Measurements from ENCODE around the gene ECSCR. TPM values are rescaled to one million over a fixed set of nuclear protein-coding genes. Genes with fewer than 3 reads are reported as not detected.
"Not testable (repeated sequence)": the region's sequence is repeated elsewhere in the genome, so short reads cannot be mapped to it uniquely, and the experiment has no call there.

Gene ECSCR
- polyA plus RNA-seq, 6 donors from 2014 or later, result not detected

DNA sequence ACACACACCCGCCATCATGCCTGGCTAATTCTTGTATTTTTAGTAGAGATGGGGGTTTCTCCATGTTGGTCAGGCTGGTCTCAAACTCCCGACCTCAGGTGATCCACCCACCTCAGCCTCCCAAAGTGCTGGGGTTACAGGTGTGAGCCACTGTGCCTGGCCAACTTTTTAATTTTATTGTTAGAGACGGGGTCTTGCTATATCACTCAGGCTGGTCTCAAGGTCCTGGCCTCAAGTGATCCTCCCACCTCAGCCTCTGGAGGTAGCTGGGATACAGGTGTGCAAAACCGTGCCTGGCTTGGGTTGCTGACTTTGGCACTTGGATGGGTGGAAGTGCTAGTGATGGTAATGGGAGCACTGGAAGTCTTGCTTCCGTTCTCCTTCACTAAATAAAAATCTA, 53.4 kb downstream of the ECSCR start:
- H3K4me3 Mint-ChIP-seq; H3K9me3 Mint-ChIP-seq; ATAC-seq (ENCODE audit: low read depth in 2 of 2); H3K27me3 Mint-ChIP-seq; DNase-seq; H3K27ac Mint-ChIP-seq: not testable (repeated sequence)
- Mint-ChIP-seq H3K36me3 (peaks cover 0 to 13% of the 10 kb centered on the region in 2 donors), H3K4me1 (peaks cover 16 to 33% (median 26%) of the 10 kb centered on the region in 3 donors)

DNA sequence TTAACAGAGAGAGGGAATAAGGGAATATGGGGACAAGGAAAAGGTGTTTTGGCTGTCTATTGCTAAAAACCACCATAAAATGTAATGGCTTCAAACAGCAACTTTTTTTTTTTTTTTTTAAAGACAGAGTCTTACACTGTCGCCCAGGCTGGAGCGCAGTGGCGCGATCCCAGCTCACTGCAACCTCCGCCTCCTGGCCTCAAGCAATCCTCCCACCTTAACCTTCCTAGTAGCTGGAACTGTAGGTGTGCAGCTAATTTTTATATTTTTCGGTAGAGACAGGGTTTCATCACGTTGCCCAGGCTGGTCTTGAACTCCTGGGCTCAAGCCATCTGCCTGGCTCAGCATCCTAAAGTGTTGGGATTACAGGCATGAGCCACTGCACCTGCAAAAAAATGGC, 54.4 kb downstream of the ECSCR start:
- Mint-ChIP-seq H3K36me3 (peaks cover 0 to 6% of the 10 kb centered on the region in 2 donors), H3K9me3 (peaks cover 0 to 2% (median 0%) of the 10 kb centered on the region in 7 donors), H3K4me3 (peak overlapping the region in 4 of 8 donors; percentile 2 to 78 (median 28)), H3K4me1 (peaks cover 25 to 43% (median 35%) of the 10 kb centered on the region in 3 donors), H3K27me3 (no peaks in the 10 kb centered on the region), H3K27ac (peak overlapping the region; percentile 37 to 94 (median 74))
- DNase-seq (no peak), ATAC-seq (ENCODE audit: low read depth in 2 of 2) (no peak)

DNA sequence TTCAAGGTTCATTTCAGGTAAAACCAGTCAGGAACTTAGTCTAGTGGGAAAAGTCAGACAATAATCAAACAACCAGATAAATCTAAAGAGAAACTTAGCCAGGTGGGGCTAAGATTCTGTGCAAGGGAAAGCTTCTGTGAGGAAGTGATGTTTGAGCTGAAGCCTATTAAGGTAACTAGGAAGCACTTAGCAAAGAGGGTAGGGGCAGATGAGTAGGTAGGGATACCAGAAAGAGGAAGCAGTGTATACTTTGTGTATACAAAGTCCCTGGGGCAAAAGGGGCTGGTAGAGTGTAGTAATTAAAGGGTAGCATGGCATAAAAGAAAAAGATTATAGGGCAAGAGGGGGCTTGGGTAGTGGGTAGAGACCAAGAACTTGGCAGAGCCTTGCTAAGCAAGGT, 55.0 kb downstream of the ECSCR start:
- DNase-seq (peak; percentile 69), ATAC-seq (ENCODE audit: low read depth in 2 of 2) (peak; percentile 54 to 56)
- Mint-ChIP-seq H3K9me3 (peaks cover 0 to 2% (median 0%) of the 10 kb centered on the region in 7 donors), H3K27me3 (no peaks in the 10 kb centered on the region), H3K4me3 (peak overlapping the region in 7 of 8 donors; percentile 2 to 78 (median 49)), H3K36me3 (no peaks in the 10 kb centered on the region), H3K4me1 (peaks cover 32 to 49% (median 42%) of the 10 kb centered on the region in 3 donors), H3K27ac (peak overlapping the region; percentile 0 to 94 (median 72))

DNA sequence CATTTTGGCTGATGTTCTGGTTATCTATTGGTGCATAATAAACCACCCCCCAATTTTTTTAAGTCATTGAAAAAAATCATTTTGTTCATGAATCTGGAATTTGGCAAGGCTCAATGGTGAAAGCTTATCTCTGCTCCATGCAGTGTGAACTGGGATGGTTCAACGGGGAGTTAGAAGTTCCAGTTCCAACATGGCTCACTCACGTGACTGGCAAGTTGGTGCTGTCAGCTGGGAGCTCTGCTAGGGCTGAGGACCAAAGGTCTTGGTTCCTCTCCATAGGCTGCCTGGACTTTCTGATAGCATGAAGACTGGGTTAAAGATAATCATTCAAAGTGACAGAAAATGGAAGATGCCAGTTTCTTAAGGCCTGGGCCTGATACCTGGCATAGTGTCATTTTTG, 55.6 kb downstream of the ECSCR start:
- Mint-ChIP-seq H3K36me3 (no peaks in the 10 kb centered on the region), H3K27ac (peak overlapping the region; percentile 0 to 94 (median 72)), H3K4me3 (peak overlapping the region in 4 of 8 donors; percentile 25 to 78 (median 63)), H3K27me3 (no peaks in the 10 kb centered on the region), H3K4me1 (peaks cover 33 to 52% (median 44%) of the 10 kb centered on the region in 3 donors), H3K9me3 (peaks cover 0 to 2% (median 0%) of the 10 kb centered on the region in 7 donors)
- DNase-seq (no peak), ATAC-seq (ENCODE audit: low read depth in 2 of 2) (no peak)

DNA sequence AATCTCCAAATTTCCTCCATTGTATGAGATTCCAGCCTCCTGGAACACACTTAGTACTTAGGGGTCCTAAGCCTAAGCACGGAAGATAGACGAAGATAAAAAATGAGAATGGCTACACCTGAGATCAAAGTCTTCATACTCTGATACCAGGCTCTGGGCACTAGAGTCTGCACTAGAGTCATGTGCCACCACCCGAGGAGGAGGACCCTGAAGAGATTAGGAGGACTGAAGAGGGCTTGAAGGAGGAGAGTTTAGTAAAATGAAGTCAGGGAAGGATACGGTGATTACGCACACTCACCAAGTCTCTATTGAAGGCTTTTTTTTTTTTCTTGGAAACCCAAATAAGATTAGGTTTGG, 58.1 kb downstream of the ECSCR start:
- H3K4me3 Mint-ChIP-seq, result peak overlapping the region; percentile 80 to 97 (median 92)
- H3K27me3 Mint-ChIP-seq, result no peaks in the 10 kb centered on the region
- peaks cover 33 to 52% (median 44%) of the 10 kb centered on the region in 3 donors for H3K4me1 Mint-ChIP-seq
- no peaks in the 10 kb centered on the region for H3K36me3 Mint-ChIP-seq
- peak overlapping the region; percentile 87 to 99 (median 96) for H3K27ac Mint-ChIP-seq
- DNase-seq (no peak), ATAC-seq (ENCODE audit: low read depth in 2 of 2) (no peak)
- peaks cover 0 to 2% (median 0%) of the 10 kb centered on the region in 7 donors for H3K9me3 Mint-ChIP-seq

DNA sequence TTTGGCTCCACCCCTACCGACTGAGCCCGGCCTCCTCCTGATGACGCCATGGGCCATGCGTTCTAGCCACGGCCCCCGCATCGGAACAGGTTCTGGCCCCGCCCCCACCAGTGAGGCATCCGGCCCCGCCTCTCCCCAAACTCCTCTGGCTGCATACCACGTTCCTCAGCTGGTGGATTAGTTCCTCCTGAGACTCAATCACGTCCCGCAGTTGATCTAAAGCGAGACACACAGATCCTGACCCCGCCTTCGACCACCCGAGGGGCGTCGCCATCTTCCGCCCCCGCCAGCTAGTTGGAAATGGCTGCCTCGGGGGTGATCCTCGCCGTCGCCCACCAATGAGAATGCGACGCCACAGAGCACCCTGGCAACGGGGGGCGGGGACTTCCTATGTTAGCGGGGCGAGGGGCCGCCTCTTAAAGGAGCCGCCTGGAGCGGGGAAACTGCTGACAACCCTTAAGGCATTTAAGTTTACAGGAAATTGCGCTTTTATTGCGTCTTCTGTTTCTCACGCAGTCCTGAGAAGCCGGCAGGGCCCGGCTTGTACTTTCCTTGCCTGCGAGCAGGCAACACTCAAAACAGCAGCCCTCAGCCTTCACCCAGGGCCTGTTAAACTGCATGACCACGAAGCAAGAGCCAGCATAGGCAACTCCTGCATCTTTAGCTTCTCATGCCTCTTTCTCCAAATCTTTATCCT, 58.6 kb downstream of the ECSCR start, which contains the start of gene SPATA24:
Gene SPATA24 (minus strand): TSS at position 303 of the 697 bp plus-strand sequence. CDS start 29 bp downstream, at position 274.
- peaks cover 0 to 2% (median 0%) of the 10 kb centered on the region in 7 donors for H3K9me3 Mint-ChIP-seq
- peaks cover 33 to 52% (median 44%) of the 10 kb centered on the region in 3 donors for H3K4me1 Mint-ChIP-seq
- H3K36me3 Mint-ChIP-seq, result no peaks in the 10 kb centered on the region
- H3K27me3 Mint-ChIP-seq, result no peaks in the 10 kb centered on the region
- peak within 1 kb of the TSS; percentile 80 to 97 (median 92) for H3K4me3 Mint-ChIP-seq
- peak; percentile 80 to 83 for ATAC-seq (ENCODE audit: low read depth in 2 of 2)
- peak; percentile 98 for DNase-seq
- H3K27ac Mint-ChIP-seq, result peak within 1 kb of the TSS; percentile 87 to 99 (median 96)

DNA sequence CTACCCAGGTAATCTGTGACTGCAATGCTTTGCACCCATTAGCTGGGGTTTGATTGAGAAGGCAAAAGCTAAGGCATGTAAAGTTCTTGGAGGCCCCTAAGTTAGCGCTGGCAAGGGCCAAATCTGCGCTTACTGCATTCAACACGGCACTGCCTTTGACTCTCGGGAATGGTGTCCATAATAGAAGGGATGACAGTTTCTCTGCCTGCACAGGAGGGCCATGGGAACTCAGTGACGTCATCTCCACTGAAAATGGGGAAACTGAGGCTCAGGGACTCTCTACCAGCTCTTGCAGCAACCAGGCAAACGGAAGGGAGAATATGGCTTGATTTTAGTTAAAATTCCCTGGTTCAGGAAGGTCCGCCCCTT, 59.1 kb downstream of the ECSCR start:
- H3K4me1 Mint-ChIP-seq, result peaks cover 33 to 52% (median 44%) of the 10 kb centered on the region in 3 donors
- DNase-seq, result no peak
- H3K27me3 Mint-ChIP-seq, result no peaks in the 10 kb centered on the region
- H3K36me3 Mint-ChIP-seq, result no peaks in the 10 kb centered on the region
- H3K27ac Mint-ChIP-seq, result peak overlapping the region; percentile 87 to 99 (median 96)
- H3K4me3 Mint-ChIP-seq, result peak overlapping the region; percentile 80 to 97 (median 92)
- no peak for ATAC-seq (ENCODE audit: low read depth in 2 of 2)
- H3K9me3 Mint-ChIP-seq, result peaks cover 0 to 2% (median 0%) of the 10 kb centered on the region in 7 donors

DNA sequence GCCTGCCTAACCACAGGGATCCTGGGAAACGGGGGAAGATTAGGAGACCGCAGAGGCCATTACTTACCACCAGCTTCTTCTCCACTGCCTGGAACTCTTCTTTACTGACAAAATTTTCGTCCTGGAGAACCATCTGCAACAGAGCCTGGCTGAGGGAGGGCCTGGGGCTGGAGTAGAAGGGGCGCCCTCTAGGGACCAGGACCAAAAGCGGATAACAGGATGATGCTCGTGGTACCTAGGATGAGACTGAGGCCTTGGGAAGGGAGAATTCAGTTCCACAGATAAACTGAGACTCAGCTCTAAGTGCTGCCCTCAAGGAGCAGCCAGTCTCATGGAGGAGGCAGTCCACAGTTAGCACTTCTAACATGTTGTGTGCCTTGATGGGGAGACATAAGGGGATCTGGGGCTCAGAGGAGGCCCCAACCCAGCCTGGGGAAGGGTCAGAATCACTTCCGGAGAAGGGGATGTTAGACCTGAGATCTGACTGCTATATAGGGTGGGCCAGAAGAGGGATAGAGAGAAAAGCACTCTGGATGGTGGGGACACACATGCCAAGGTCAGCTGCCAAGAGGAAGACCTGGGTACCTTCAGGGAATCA, 59.9 kb downstream of the ECSCR start:
- Mint-ChIP-seq H3K9me3 (no peaks in the 10 kb centered on the region), H3K4me1 (peaks cover 31 to 46% (median 38%) of the 10 kb centered on the region in 3 donors), H3K27ac (peak overlapping the region; percentile 87 to 99 (median 94))

DNA sequence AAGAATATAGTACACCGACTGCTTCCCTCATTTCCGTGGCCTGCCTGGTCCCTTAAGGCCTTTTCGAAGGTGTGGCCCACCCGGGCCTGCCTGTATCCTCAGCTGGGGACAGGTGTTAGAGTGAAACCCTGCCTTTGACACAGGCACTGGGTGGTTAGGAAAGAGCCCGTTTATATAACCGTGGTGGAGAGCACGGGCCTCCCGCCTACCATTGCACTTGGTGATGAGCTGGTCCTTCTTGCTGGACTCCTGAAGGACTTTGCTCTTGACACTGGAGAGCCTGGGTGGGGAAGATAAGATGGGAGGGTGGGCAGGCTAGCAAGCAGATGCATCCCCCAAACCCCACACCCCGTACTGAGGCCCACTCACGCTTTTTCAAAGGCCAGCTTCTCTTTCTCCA, 61.0 kb downstream of the ECSCR start:
- ATAC-seq (ENCODE audit: low read depth in 2 of 2), result no peak
- H3K36me3 Mint-ChIP-seq, result no peaks in the 10 kb centered on the region
- H3K4me1 Mint-ChIP-seq, result peaks cover 27 to 35% (median 32%) of the 10 kb centered on the region in 3 donors
- H3K27ac Mint-ChIP-seq, result no peak overlapping the region
- H3K27me3 Mint-ChIP-seq, result no peaks in the 10 kb centered on the region
- peak overlapping the region in 2 of 8 donors; percentile 12 to 34 for H3K4me3 Mint-ChIP-seq
- no peak for DNase-seq
- H3K9me3 Mint-ChIP-seq, result no peaks in the 10 kb centered on the region

More for the DNA sequence above, 59.9 kb downstream of the ECSCR start:
- ATAC-seq (ENCODE audit: low read depth in 2 of 2), result no peak
- Mint-ChIP-seq H3K4me3 (peak overlapping the region; percentile 80 to 97 (median 92)), H3K36me3 (no peaks in the 10 kb centered on the region), H3K27me3 (no peaks in the 10 kb centered on the region)
- no peak for DNase-seq

DNA sequence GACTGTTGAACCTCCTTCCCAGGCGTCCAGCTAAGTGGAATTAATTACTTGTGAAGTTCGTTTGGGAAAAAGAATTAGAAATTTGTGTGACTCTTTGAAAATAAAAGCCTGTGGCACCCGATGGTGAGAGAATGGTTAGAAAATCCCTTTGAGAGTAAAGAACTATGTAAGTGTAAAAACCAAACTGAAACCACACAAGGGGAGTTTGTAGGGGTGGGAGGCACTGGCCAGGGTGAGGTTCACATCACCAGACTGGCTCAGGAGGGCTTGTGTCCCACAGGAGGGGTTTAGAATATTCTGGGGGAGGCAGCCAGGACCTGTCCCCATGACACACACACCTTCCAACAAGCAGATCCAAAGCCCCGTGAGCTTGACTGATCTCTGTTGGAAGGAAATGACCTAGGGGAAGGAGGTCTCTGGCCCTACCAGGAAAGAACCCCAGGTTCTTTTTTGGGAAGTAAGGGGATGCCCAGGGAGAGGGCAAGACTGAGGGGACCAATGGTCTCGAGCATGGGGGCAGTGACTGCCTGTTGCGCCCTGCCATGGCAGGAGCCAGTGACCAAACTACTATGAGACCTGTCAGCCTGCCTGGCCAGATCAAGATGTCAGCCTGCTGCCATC, 62.9 kb downstream of the ECSCR start:
- no peak for DNase-seq
- Mint-ChIP-seq H3K27ac (peak overlapping the region in 1 of 6 donors; percentile 18), H3K36me3 (no peaks in the 10 kb centered on the region), H3K9me3 (no peaks in the 10 kb centered on the region), H3K4me3 (peak overlapping the region in 1 of 8 donors; percentile 47), H3K4me1 (peaks cover 24 to 37% (median 26%) of the 10 kb centered on the region in 3 donors), H3K27me3 (no peaks in the 10 kb centered on the region)
- ATAC-seq (ENCODE audit: low read depth in 2 of 2), result no peak

Other genes starting within 250 kb of the ECSCR start
- gene MATR3, start 169.0 kb downstream of the ECSCR start, polyA plus RNA-seq (ENCODE audit: low read depth in 6 of 6), result 100 to 1,000 TPM; 370 to 439 (median 392) TPM
- gene PAIP2, start 120.9 kb downstream of the ECSCR start, polyA plus RNA-seq (ENCODE audit: low read depth in 6 of 6), result 100 to 1,000 TPM; 348 to 544 (median 403) TPM
- under 1 TPM in 3 of 6 donors, not detected in 3; 0.13 to 0.57 (median 0.49) TPM for gene SLC23A1, start 79.4 kb downstream of the ECSCR start, polyA plus RNA-seq (ENCODE audit: low read depth in 6 of 6)
- 100 to 1,000 TPM in 1 of 6 donors, 10 to 100 TPM in 5; 49.7 to 105 (median 88.1) TPM for gene MZB1, start 72.8 kb downstream of the ECSCR start, polyA plus RNA-seq (ENCODE audit: low read depth in 6 of 6)
- gene PROB1, start 67.6 kb downstream of the ECSCR start, polyA plus RNA-seq (ENCODE audit: low read depth in 6 of 6), result 1 to 10 TPM in 3 of 6 donors, under 1 TPM in 3; 0.67 to 2.5 (median 1.1) TPM
- 10 to 100 TPM in 1 of 6 donors, 1 to 10 TPM in 5; 3.3 to 10.5 (median 5.5) TPM for gene SPATA24, start 58.7 kb downstream of the ECSCR start, polyA plus RNA-seq (ENCODE audit: low read depth in 6 of 6)
- gene DNAJC18, start 23.2 kb downstream of the ECSCR start, polyA plus RNA-seq (ENCODE audit: low read depth in 6 of 6), result 10 to 100 TPM in 1 of 6 donors, 1 to 10 TPM in 4, not detected in 1; 4.3 to 10.0 (median 4.8) TPM
- not detected for gene SMIM33, start 8.3 kb upstream of the ECSCR start, polyA plus RNA-seq (ENCODE audit: low read depth in 6 of 6)
- 1 to 10 TPM in 2 of 6 donors, under 1 TPM in 4; 0.32 to 3.1 (median 0.81) TPM for gene STING1, start 20.0 kb upstream of the ECSCR start, polyA plus RNA-seq (ENCODE audit: low read depth in 6 of 6)
- 100 to 1,000 TPM; 374 to 562 (median 427) TPM for gene UBE2D2, start 98.6 kb upstream of the ECSCR start, polyA plus RNA-seq (ENCODE audit: low read depth in 6 of 6)
- 100 to 1,000 TPM; 351 to 547 (median 399) TPM for gene CXXC5, start 185.6 kb upstream of the ECSCR start, polyA plus RNA-seq (ENCODE audit: low read depth in 6 of 6)